Measurements from ENCODE around the gene CEP44.
"Not testable (repeated sequence)": the region's sequence is repeated elsewhere in the genome, so short reads cannot be mapped to it uniquely, and the experiment has no call there.

Gene CEP44

GRCh38 chr4:174369985-174370384 lies 86.3 kb downstream of the CEP44 start:
- no peak for DNase-seq
- Mint-ChIP-seq H3K9me3 (peaks cover 0 to 2% of the 10 kb centered on the region in 2 donors), H3K36me3 (no peaks in the 10 kb centered on the region), H3K27me3 (no peaks in the 10 kb centered on the region), H3K4me3 (no peak overlapping the region), H3K27ac (no peak overlapping the region), H3K4me1 (no peaks in the 10 kb centered on the region)
- ATAC-seq (replicated peaks) = no peak

GRCh38 chr4:174373821-174374220 lies 90.1 kb downstream of the CEP44 start:
- DNase-seq = no peak
- Mint-ChIP-seq H3K27me3 (no peaks in the 10 kb centered on the region), H3K4me3 (no peak overlapping the region), H3K27ac (no peak overlapping the region), H3K36me3 (no peaks in the 10 kb centered on the region), H3K4me1 (no peaks in the 10 kb centered on the region), H3K9me3 (peaks cover 0 to under 1% of the 10 kb centered on the region in 2 donors)
- ATAC-seq (replicated peaks) = no peak

- Mint-ChIP-seq H3K36me3 (no peaks in the 10 kb centered on the region), H3K9me3 (no peaks in the 10 kb centered on the region), H3K4me1 (no peaks in the 10 kb centered on the region), H3K4me3 (no peak overlapping the region), H3K27ac (no peak overlapping the region), H3K27me3 (no peaks in the 10 kb centered on the region)
- ATAC-seq (replicated peaks) (no peak), DNase-seq (no peak)
Measured at GRCh38 chr4:174375422-174375821, 91.7 kb downstream of the CEP44 start.

GRCh38 chr4:174377613-174378012 lies 93.9 kb downstream of the CEP44 start:
- ATAC-seq (replicated peaks) (no peak), DNase-seq (no peak)
- Mint-ChIP-seq H3K4me1 (no peaks in the 10 kb centered on the region), H3K36me3 (no peaks in the 10 kb centered on the region), H3K27ac (no peak overlapping the region), H3K27me3 (peaks cover 0 to 5% of the 10 kb centered on the region in 2 donors), H3K4me3 (no peak overlapping the region), H3K9me3 (no peaks in the 10 kb centered on the region)

- Mint-ChIP-seq H3K4me3 (no peak overlapping the region), H3K36me3 (no peaks in the 10 kb centered on the region), H3K4me1 (no peaks in the 10 kb centered on the region), H3K9me3 (no peaks in the 10 kb centered on the region), H3K27me3 (peaks cover 0 to 5% of the 10 kb centered on the region in 2 donors), H3K27ac (no peak overlapping the region)
- ATAC-seq (replicated peaks) (no peak), DNase-seq (no peak)
Measured at GRCh38 chr4:174378951-174379350, 95.2 kb downstream of the CEP44 start.

- not testable (repeated sequence) for H3K4me1 Mint-ChIP-seq; H3K9me3 Mint-ChIP-seq; H3K36me3 Mint-ChIP-seq; DNase-seq; ATAC-seq (replicated peaks); H3K27ac Mint-ChIP-seq; H3K4me3 Mint-ChIP-seq; H3K27me3 Mint-ChIP-seq
Measured at GRCh38 chr4:174380206-174380605, 96.5 kb downstream of the CEP44 start.

- H3K4me1 Mint-ChIP-seq = no peaks in the 10 kb centered on the region
- H3K27me3 Mint-ChIP-seq = peaks cover 0 to 5% of the 10 kb centered on the region in 2 donors
- no peak for ATAC-seq (replicated peaks)
- H3K9me3 Mint-ChIP-seq = no peaks in the 10 kb centered on the region
- H3K27ac Mint-ChIP-seq = no peak overlapping the region
- H3K4me3 Mint-ChIP-seq = no peak overlapping the region
- no peaks in the 10 kb centered on the region for H3K36me3 Mint-ChIP-seq
- DNase-seq = no peak
Measured at GRCh38 chr4:174380699-174381439, 97.2 kb downstream of the CEP44 start.

GRCh38 chr4:174381440-174381800 lies 97.7 kb downstream of the CEP44 start:
- peaks cover 0 to 5% of the 10 kb centered on the region in 2 donors for H3K27me3 Mint-ChIP-seq
- H3K36me3 Mint-ChIP-seq = no peaks in the 10 kb centered on the region
- no peak overlapping the region for H3K4me3 Mint-ChIP-seq
- no peak overlapping the region for H3K27ac Mint-ChIP-seq
- H3K9me3 Mint-ChIP-seq = no peaks in the 10 kb centered on the region
- no peaks in the 10 kb centered on the region for H3K4me1 Mint-ChIP-seq
- ATAC-seq (replicated peaks) (no peak), DNase-seq (no peak)
